Fibroblast of the aortic adventitia (primary cell): ENCODE data around the gene TMPRSS3. TPM values are rescaled to one million over a fixed set of nuclear protein-coding genes. Genes with fewer than 3 reads are reported as not detected.
"Not testable (repeated sequence)": the region's sequence is repeated elsewhere in the genome, so short reads cannot be mapped to it uniquely, and the experiment has no call there.

Source experiments
- DNase-seq: peaks from one replicate; pipeline ENCODE4 v3.0.0-alpha.2; 2010; ENCODE audit warnings: low read depth
- H3K4me3 ChIP-seq: 2 replicates; pipeline ENCODE4 v1.5.1; 2011; ENCODE audit warnings: low read depth, mild to moderate bottlenecking, control low read depth, low read length, moderate library complexity
- total RNA-seq: library from RNA; depleted of rRNA; stranded (reverse); fragments of >200 nt; gene quantifications from 2 replicates; pipeline ENCODE4 v1.2.3, GENCODE V29; 2012; ENCODE audit warnings: low replicate concordance
- TF ChIP-seq, protein P1 (sequence below): IDR thresholded peaks from 2 replicates; pipeline ENCODE4 v1.5.1; 2011; ENCODE audit warnings: mild to moderate bottlenecking, low read length, control low read depth, inconsistent platforms; ENCODE audit not compliant: insufficient read depth

TMPRSS3 gene
- total RNA-seq, 1 donor, result not detected

DNA sequence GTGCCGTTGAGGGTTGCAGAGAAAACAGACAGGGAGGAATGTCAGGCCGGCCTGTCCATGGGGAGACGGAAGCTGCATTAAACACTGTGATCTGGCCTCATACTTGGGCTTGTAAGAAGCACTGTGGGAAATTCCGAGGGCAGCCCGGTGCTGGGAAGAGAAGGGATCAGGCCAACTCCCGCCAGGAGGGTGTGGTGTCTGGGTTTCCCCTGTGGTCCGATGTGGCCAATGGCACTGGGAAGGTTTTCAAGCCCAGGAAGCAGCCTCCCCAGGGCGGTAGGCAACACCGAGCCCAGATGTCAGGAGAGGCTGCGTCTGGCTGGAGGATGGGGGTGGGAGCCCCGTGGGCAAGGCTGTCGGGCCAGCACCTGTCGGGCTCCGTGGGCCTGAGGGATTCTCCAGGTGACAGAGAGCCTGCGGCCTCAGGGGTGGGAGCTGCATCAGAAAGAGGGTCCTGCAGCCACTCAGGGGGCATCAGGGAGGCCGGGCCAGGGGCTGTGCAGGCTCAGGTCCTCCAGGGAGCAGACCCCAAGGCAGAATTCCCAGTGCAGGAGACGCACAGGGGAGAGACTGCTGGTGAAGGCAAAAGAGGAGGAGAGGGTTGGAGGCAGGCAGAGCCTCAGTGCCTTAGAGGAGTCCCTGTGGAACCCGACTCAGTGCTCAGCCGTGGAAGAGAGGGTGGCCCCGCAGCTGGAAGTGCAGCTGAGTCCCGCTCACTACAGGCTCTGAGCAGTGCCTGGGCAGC is 16.2 kb upstream of the TMPRSS3 start:
- no peak for DNase-seq
- H3K4me3 ChIP-seq, result no peak overlapping the region
- TF ChIP-seq, protein P1, sequence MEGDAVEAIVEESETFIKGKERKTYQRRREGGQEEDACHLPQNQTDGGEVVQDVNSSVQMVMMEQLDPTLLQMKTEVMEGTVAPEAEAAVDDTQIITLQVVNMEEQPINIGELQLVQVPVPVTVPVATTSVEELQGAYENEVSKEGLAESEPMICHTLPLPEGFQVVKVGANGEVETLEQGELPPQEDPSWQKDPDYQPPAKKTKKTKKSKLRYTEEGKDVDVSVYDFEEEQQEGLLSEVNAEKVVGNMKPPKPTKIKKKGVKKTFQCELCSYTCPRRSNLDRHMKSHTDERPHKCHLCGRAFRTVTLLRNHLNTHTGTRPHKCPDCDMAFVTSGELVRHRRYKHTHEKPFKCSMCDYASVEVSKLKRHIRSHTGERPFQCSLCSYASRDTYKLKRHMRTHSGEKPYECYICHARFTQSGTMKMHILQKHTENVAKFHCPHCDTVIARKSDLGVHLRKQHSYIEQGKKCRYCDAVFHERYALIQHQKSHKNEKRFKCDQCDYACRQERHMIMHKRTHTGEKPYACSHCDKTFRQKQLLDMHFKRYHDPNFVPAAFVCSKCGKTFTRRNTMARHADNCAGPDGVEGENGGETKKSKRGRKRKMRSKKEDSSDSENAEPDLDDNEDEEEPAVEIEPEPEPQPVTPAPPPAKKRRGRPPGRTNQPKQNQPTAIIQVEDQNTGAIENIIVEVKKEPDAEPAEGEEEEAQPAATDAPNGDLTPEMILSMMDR, result no peak

DNA sequence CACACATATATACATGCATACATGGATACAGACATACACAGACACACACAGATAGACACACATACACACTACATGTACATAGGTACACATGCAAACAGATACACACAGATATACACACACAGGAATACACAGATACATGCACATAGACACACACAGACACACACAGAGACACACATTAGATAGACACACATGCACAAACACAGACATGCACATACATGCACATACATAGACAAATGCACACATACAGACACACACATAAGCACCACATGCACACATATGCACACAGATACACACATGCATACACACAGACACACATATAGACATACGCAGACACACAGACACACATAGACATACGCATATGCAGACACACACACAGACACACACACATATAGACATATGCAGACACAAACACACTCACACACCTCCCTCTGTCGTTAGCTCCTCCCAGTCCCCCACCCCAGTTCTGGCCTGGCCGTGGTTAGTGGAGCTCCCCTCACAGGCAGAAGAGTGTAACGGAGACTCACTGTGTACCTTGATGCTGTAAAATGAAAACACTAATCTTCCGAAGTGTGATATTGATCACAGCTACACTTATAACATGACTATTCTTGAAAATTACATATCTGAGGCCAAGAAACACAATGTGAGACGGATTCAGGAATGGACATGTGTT is 15.5 kb upstream of the TMPRSS3 start:
- no peak overlapping the region for H3K4me3 ChIP-seq
- TF ChIP-seq, protein P1, result no peak
- no peak for DNase-seq

DNA sequence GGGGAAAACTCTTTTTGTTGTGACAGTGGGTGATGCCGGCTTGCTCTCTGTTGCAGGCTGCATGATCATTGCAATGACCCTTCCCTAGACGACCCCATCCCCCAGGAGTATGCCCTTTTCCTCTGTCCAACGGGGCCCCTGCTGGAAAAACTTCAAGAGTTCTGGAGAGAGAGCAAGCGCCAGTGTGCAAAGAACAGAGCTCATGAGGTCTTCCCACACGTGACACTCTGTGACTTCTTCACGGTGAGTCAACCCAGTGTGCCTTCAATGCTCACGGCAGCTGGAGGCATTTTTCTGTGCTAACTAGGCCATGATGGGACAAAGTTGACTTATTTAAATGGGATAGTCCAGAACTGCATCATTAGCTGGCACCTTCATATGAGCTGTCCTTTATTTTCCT is 13.5 kb upstream of the TMPRSS3 start:
- no peak overlapping the region for H3K4me3 ChIP-seq
- DNase-seq, result no peak
- TF ChIP-seq, protein P1, result no peak

DNA sequence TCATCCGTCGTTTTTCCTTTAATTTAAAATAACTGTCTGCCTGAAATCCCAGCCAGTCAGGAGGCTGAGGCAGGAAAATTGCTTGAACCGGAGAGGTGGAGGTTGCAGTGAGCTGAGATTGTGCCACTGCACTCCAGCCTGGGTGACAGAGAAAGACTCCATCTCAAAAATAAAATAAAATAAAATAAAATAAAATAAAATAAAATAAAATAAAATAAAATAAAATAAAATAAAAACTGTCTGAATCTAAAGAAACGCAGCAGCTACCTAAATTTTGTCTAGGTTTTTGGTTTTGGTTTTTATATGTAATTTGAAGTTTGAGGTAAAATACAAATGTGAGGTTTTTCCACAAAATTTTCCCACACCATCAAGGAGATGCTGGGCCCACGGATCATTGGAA is 12.9 kb upstream of the TMPRSS3 start:
- not testable (repeated sequence) for H3K4me3 ChIP-seq, DNase-seq

DNA sequence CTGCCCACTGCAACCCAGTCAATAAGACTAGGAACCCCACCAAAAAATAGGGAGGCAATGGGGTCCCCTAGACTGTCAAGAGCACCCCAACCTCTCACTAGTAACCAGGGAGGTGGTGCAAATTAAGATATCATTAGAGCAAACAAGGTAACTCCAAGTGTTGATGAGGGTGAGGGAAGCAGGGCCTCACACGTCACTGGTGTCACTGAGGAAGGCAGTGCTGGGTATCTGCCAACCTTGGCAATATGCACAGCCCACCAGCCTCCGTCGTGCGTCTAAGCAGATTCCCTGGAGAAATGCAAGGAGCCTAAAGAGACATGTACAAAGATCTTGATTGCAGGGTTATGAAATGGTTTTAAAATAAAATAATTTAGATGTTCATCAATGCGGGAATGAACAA is 11.6 kb upstream of the TMPRSS3 start:
- H3K4me3 ChIP-seq, result no peak overlapping the region
- no peak for DNase-seq
- TF ChIP-seq, protein P1, result no peak

DNA sequence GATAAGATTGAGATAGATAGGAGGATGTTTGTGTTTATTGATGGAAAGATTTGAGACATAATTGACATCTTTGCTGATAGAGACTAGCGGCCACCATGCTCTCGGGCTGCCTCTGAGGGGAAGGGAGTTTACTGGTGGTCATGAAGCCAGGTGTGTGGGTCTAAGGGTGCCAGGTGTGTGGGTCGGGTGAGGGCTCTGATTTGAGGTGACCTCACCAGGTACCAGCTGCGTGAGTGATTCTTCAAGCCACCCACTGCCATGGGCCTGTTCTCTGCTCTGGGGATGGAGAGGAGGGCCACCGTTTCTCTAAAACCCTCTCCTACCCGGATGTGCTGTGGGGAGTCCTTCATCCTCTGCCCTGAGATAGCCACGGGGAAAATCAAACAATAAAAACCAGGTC is 11.0 kb upstream of the TMPRSS3 start:
- DNase-seq, result no peak
- TF ChIP-seq, protein P1, result no peak
- no peak overlapping the region for H3K4me3 ChIP-seq

DNA sequence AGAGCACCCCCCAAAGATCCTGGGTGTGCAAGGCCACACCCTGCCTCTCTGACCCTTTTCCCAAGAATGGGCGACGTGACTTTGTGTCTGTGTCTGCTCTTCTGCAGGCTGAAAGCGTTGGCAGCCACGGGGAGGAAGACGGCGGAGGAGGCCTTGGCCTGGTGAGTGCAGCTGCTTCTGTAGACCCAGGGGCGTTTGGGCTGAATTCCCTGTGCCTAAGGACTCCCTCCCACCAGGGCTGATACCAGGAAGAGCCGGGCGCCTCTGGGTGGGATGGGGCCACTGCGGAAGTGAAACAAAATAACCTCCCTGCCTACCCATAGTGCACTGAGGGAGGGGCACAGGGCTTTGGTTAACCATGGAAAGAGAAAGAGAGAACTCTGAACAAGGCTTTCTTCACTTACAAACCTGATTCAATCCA is 10.4 kb upstream of the TMPRSS3 start:
- TF ChIP-seq, protein P1, result no peak
- DNase-seq, result no peak
- no peak overlapping the region for H3K4me3 ChIP-seq
